GM23338 (cell line): ENCODE data around the gene UBE2D1. TPM values are rescaled to one million over a fixed set of nuclear protein-coding genes. Genes with fewer than 3 reads are reported as not detected.

ENCODE experiments used
- ATAC-seq: fragments of 200-7000 bp; cut with Tn5 transposase; 3 replicates; pipeline ENCODE4 v1.9.1; 2020
- DNase-seq: peaks from one replicate; pipeline ENCODE4 v3.0.0-alpha.2; 2015; ENCODE audit warnings: low spot score
- H2AFZ ChIP-seq: fragments of 200-600 bp; sonication (generic); 2 replicates; pipeline ENCODE4 v1.8.0; 2016; ENCODE audit warnings: antibody characterized with exemption, mild to moderate bottlenecking, moderate library complexity
- H3F3A ChIP-seq: fragments of 200-600 bp; sonication (generic); replicated peaks from 2 replicates; pipeline ENCODE4 v1.8.0; 2017; ENCODE audit warnings: antibody characterized with exemption, mixed run types, low read depth
- H3K27ac ChIP-seq: fragments of 200-600 bp; sonication (generic); 2 replicates; pipeline ENCODE4 v1.6.1; 2016; ENCODE audit warnings: low read depth
- H3K27me3 ChIP-seq: fragments of 200-600 bp; sonication (generic); 2 replicates; pipeline ENCODE4 v1.8.0; 2016; ENCODE audit warnings: mild to moderate bottlenecking, mixed run types, moderate library complexity; ENCODE audit not compliant: insufficient read depth
- H3K36me3 ChIP-seq: fragments of 200-600 bp; sonication (generic); 2 replicates; pipeline ENCODE4 v1.8.0; 2016; ENCODE audit warnings: mild to moderate bottlenecking; ENCODE audit not compliant: insufficient read depth
- H3K4me1 ChIP-seq: fragments of 200-600 bp; sonication (generic); 2 replicates; pipeline ENCODE4 v1.8.0; 2016; ENCODE audit warnings: mild to moderate bottlenecking, moderate library complexity; ENCODE audit not compliant: insufficient read depth
- H3K4me2 ChIP-seq: fragments of 200-600 bp; sonication (generic); 2 replicates; pipeline ENCODE4 v1.7.1; 2017; ENCODE audit warnings: mixed run types
- H3K4me3 ChIP-seq: fragments of 200-600 bp; sonication (generic); 2 replicates; pipeline ENCODE4 v1.6.1; 2016; ENCODE audit warnings: mixed run types
- H3K79me2 ChIP-seq: fragments of 200-600 bp; sonication (generic); replicated peaks from 2 replicates; pipeline ENCODE4 v1.8.0; 2017; ENCODE audit warnings: mild to moderate bottlenecking; ENCODE audit not compliant: insufficient read depth
- H3K9me2 ChIP-seq: fragments of 200-600 bp; sonication (generic); 2 replicates; pipeline ENCODE4 v1.8.0; 2017; ENCODE audit not compliant: insufficient read depth
- H4K20me1 ChIP-seq: fragments of 200-600 bp; sonication (generic); replicated peaks from 2 replicates; pipeline ENCODE4 v1.8.0; 2017; ENCODE audit warnings: mild to moderate bottlenecking; ENCODE audit not compliant: insufficient read depth
- H3K27ac Mint-ChIP-seq: 2 replicates; pipeline ENCODE4 v1.8.0; 2020; ENCODE audit warnings: inconsistent platforms, mild to moderate bottlenecking, moderate library complexity, mixed read lengths
- H3K27me3 Mint-ChIP-seq: 3 replicates; pipeline ENCODE4 v1.8.0; 2022; ENCODE audit warnings: low read depth, mild to moderate bottlenecking, moderate library complexity, mixed read lengths, inconsistent platforms; ENCODE audit not compliant: insufficient read depth, poor library complexity
- H3K36me3 Mint-ChIP-seq: 3 replicates; pipeline ENCODE4 v1.8.0; 2021; ENCODE audit warnings: low read depth, mild to moderate bottlenecking, inconsistent platforms, moderate library complexity, mixed read lengths
- H3K4me1 Mint-ChIP-seq: 3 replicates; pipeline ENCODE4 v1.8.0; 2020; ENCODE audit warnings: mild to moderate bottlenecking, inconsistent platforms, mixed read lengths
- H3K4me3 Mint-ChIP-seq: 3 replicates; pipeline ENCODE4 v1.8.0; 2021; ENCODE audit warnings: moderate library complexity, mild to moderate bottlenecking, inconsistent platforms, mixed read lengths
- H3K9me3 Mint-ChIP-seq: 3 replicates; pipeline ENCODE4 v1.8.0; 2020; ENCODE audit warnings: moderate library complexity, mild to moderate bottlenecking, inconsistent platforms, mixed read lengths
- CREB1 ChIP-seq: fragments of 250-450 bp; sonication (Bioruptor Pico); IDR thresholded peaks from 2 replicates; pipeline ENCODE4 v1.5.0; 2020; ENCODE audit warnings: low read depth, mild to moderate bottlenecking, moderate library complexity
- CTCF ChIP-seq, 2 experiments: fragments of 200-600 bp in 1 of 2; sonication (generic) in 1 of 2; conservative IDR thresholded peaks; 2 replicates each; pipeline versions ENCODE4 v1.5.1 to v1.6.1; 2016 to 2017; ENCODE audit warnings: antibody characterized with exemption in 2 of 2, low read depth in 2 of 2, mild to moderate bottlenecking in 2 of 2, moderate library complexity in 1 of 2
- ETS1 ChIP-seq: IDR thresholded peaks from 2 replicates; pipeline ENCODE4 v1.6.1; 2016; ENCODE audit warnings: antibody characterized with exemption
- EZH2 ChIP-seq: fragments of 200-600 bp; sonication (generic); IDR thresholded peaks from one replicate; pipeline ENCODE4 v1.8.0; 2017; ENCODE audit warnings: antibody characterized with exemption, mild to moderate bottlenecking, low read depth; ENCODE audit not compliant: unreplicated experiment
- EZH2phosphoT487 ChIP-seq: fragments of 200-600 bp; sonication (generic); IDR thresholded peaks from one replicate; pipeline ENCODE4 v1.8.1; 2018; ENCODE audit warnings: antibody characterized with exemption; ENCODE audit not compliant: unreplicated experiment
- JUNB ChIP-seq: IDR thresholded peaks from one replicate; pipeline ENCODE4 v1.6.1; 2016; ENCODE audit warnings: antibody characterized with exemption; ENCODE audit not compliant: unreplicated experiment
- NANOG ChIP-seq: IDR thresholded peaks from 2 replicates; pipeline ENCODE4 v1.6.1; 2016; ENCODE audit warnings: antibody characterized with exemption, borderline replicate concordance
- POLR2AphosphoS5 ChIP-seq: IDR thresholded peaks from 2 replicates; pipeline ENCODE4 v1.6.1; 2016; ENCODE audit warnings: antibody characterized with exemption, low read depth
- REST ChIP-seq: IDR thresholded peaks from one replicate; pipeline ENCODE4 v1.6.1; 2018; ENCODE audit warnings: antibody characterized with exemption; ENCODE audit not compliant: unreplicated experiment
- STAT1 ChIP-seq: IDR thresholded peaks from one replicate; pipeline ENCODE4 v1.6.1; 2016; ENCODE audit warnings: antibody characterized with exemption; ENCODE audit not compliant: unreplicated experiment
- ZNF114 ChIP-seq: fragments of 250-450 bp; sonication (Bioruptor Pico); IDR thresholded peaks from 2 replicates; pipeline ENCODE4 v1.5.0; 2020; ENCODE audit warnings: mild to moderate bottlenecking, moderate library complexity
- ZNF331 ChIP-seq: fragments of 250-450 bp; sonication (Bioruptor Pico); IDR thresholded peaks from 2 replicates; pipeline ENCODE4 v1.5.0; 2020; ENCODE audit warnings: low read depth, mild to moderate bottlenecking, moderate library complexity
- polyA plus RNA-seq: library from polyadenylated mRNA; unstranded; fragments of >200 nt; fragmentation: Nextera tagmentation; extraction: Ambion mirVana; gene quantifications from 2 replicates; pipeline ENCODE4 v1.2.1, GENCODE V29; 2016
- total RNA-seq: library from RNA; depleted of rRNA; stranded (reverse); fragments of >200 nt; shearing (Covaris generic); gene quantifications from 2 replicates; pipeline ENCODE4 v1.2.3, GENCODE V29; 2014

UBE2D1 gene
- total and polyA plus RNA-seq, 2 experiments from 2014 or later, result 39.5 to 64.9 TPM

GRCh38 chr10:58328233-58328632, 6.6 kb upstream of the UBE2D1 start:
- Mint-ChIP-seq H3K4me1 (peaks cover 3% of the 10 kb centered on the region; the same call in 1 of the 3 replicates), H3K4me3 (no peak overlapping the region), H3K36me3 (no peaks in the 10 kb centered on the region), H3K9me3 (peaks cover 3% of the 10 kb centered on the region; the same call in 1 of the 3 replicates), H3K27me3 (peaks cover 11% of the 10 kb centered on the region), H3K27ac (no peak overlapping the region)
- H3K27me3 ChIP-seq, result peaks cover 9% of the 10 kb centered on the region
- H4K20me1 ChIP-seq, result no peaks in the 10 kb centered on the region
- no peak overlapping the region for H3K27ac ChIP-seq
- no peak overlapping the region for H3K4me2 ChIP-seq
- no peaks in the 10 kb centered on the region for H3K36me3 ChIP-seq
- H3K4me1 ChIP-seq, result no peaks in the 10 kb centered on the region
- no peak overlapping the region for H2AFZ ChIP-seq
- ATAC-seq (no peak), DNase-seq (no peak)
- peaks cover 10% of the 10 kb centered on the region; the same call in 1 of the 2 replicates for H3K9me2 ChIP-seq
- H3K79me2 ChIP-seq, result no peaks in the 10 kb centered on the region
- H3F3A ChIP-seq, result no peaks in the 10 kb centered on the region
- H3K4me3 ChIP-seq, result no peak overlapping the region
- TF ChIP-seq ZNF331 (no peak), ETS1 (no peak), ZNF114 (CRISPR knock-in tag) (no peak), REST (no peak), CTCF (conservative IDR thresholded peaks at IDR 0.05; ENCODE audit: low read depth in 2 of 2) (no peak), POLR2AphosphoS5 (no peak), EZH2phosphoT487 (no peak), CREB1 (CRISPR knock-in tag) (no peak), STAT1 (no peak), EZH2 (no peak), NANOG (no peak), JUNB (no peak)
